ENCODE results near the gene COPS4.

- no peak for TF ChIP-seq CTCF (IDR thresholded peaks at IDR 0.05)
- no peak for TF ChIP-seq POLR2A (IDR thresholded peaks at IDR 0.05)
Observed at GRCh38 chr4:83013420-83013867, 21.5 kb upstream of the COPS4 start.

Measured in thyroid gland (tissue), 4 donors.